ENCODE data around the gene GINS2.

- TF ChIP-seq CTCF (conservative IDR thresholded peaks at IDR 0.05 in 1 of 2, IDR thresholded peaks at IDR 0.05 in 1 of 2; ENCODE audit: low read depth in 1 of 2, low read length in 2 of 2) (no peak), EZH2 (IDR thresholded peaks at IDR 0.05; ENCODE audit: low read length, missing control alignments) (no peak)
Observed at GRCh38 chr16:85687651-85688471, 893 bp downstream of the GINS2 start.

All from fibroblast of lung (primary cell).